Measurements from ENCODE around the gene FMNL3.

- TF ChIP-seq POLR2A (IDR thresholded peaks at IDR 0.05) (peak; percentile 44 to 84), CTCF (IDR thresholded peaks at IDR 0.05) (peak in 4 of 5 experiments; percentile 50 to 92 (median 72))
These were observed 33.5 kb downstream of the FMNL3 start for GRCh38 chr12:49673446-49674317.
